ENCODE results near the gene IL17RB.

DNA sequence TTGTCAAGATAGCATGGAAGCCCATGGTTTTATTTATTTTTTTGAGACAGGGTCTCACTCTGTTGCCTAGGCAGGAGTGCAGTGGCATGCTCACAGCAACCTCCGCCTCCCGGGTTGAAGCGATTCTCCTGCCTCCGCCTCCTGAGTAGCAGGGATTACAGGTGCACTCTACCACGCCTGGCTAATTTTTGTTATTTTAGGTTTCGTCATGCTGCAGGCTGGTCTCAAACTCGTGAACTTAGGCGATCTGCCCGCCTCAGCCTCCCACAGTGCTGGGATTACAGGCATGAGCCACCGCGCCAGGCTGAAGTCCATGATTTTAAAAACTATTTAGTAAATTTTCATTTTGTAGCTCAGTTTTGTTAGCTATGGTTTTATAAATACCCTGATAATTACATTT, 38.3 kb downstream of the IL17RB start:
- no peak for TF ChIP-seq POLR2A (IDR thresholded peaks at IDR 0.05; ENCODE audit: low read length)
- no peak for TF ChIP-seq GATA1 (IDR thresholded peaks at IDR 0.05; ENCODE audit: low read depth, low read length)
